HG02759 (cell line): Measurements from ENCODE around the gene ANAPC15.

Experiments used
- ATAC-seq: cut with Tn5 transposase; IDR thresholded peaks from one replicate; pipeline ENCODE4 v1.9.1; 2021; ENCODE audit warnings: mild to moderate bottlenecking, moderate library complexity; ENCODE audit not compliant: unreplicated experiment

ANAPC15 gene

GRCh38 chr11:72127923-72128322, 15.4 kb upstream of the ANAPC15 start:
- ATAC-seq: no peak

- no peak for ATAC-seq
Observed at GRCh38 chr11:72125956-72126355, 13.5 kb upstream of the ANAPC15 start.

- no peak for ATAC-seq
Observed at GRCh38 chr11:72124046-72124445, 11.6 kb upstream of the ANAPC15 start.

GRCh38 chr11:72123117-72123653, 10.7 kb upstream of the ANAPC15 start:
- no peak for ATAC-seq

- no peak for ATAC-seq
Observed at GRCh38 chr11:72122607-72123006, 10.1 kb upstream of the ANAPC15 start.

GRCh38 chr11:72120930-72121329, 8.4 kb upstream of the ANAPC15 start:
- no peak for ATAC-seq

GRCh38 chr11:72119198-72119597, 6.7 kb upstream of the ANAPC15 start:
- no peak for ATAC-seq

GRCh38 chr11:72116019-72116755, 3.7 kb upstream of the ANAPC15 start:
- no peak for ATAC-seq

- no peak for ATAC-seq
Observed at GRCh38 chr11:72114570-72114969, 2.1 kb upstream of the ANAPC15 start.

- ATAC-seq: no peak
Observed at GRCh38 chr11:72112978-72113808, 698 bp upstream of the ANAPC15 start.

GRCh38 chr11:72111300-72112142, 974 bp downstream of the ANAPC15 start:
- ATAC-seq: peak; percentile 1

GRCh38 chr11:72105888-72106287, 6.6 kb downstream of the ANAPC15 start, which contains the start of gene TOMT:
TSS of gene TOMT (plus strand) at chr11:72105924. CDS start at chr11:72105952, 28 bp downstream.
- no peak for ATAC-seq

- no peak for ATAC-seq
Observed at GRCh38 chr11:72103754-72104167, 8.7 kb downstream of the ANAPC15 start.

- peak; percentile 93 for ATAC-seq
Observed at GRCh38 chr11:72102946-72103753, 9.3 kb downstream of the ANAPC15 start, which contains the start of gene LAMTOR1. TSS of gene LAMTOR1 (minus strand) at chr11:72103297. CDS start at chr11:72103224, 73 bp downstream.

GRCh38 chr11:72102631-72102945, 9.9 kb downstream of the ANAPC15 start:
- ATAC-seq: no peak

- ATAC-seq: no peak
Observed at GRCh38 chr11:72102162-72102561, 10.3 kb downstream of the ANAPC15 start.

GRCh38 chr11:72100462-72100861, 12.0 kb downstream of the ANAPC15 start:
- ATAC-seq: no peak

GRCh38 chr11:72100009-72100408, 12.5 kb downstream of the ANAPC15 start:
- no peak for ATAC-seq

GRCh38 chr11:72098741-72099140, 13.8 kb downstream of the ANAPC15 start:
- no peak for ATAC-seq

GRCh38 chr11:72091292-72091691, 21.2 kb downstream of the ANAPC15 start:
- peak; percentile 60 for ATAC-seq
